ENCODE results near the gene CNTN5. TPM values are rescaled to one million over a fixed set of nuclear protein-coding genes. Genes with fewer than 3 reads are reported as not detected.

Gene CNTN5
- total RNA-seq, 1 experiment from 2014 or later: not detected

DNA sequence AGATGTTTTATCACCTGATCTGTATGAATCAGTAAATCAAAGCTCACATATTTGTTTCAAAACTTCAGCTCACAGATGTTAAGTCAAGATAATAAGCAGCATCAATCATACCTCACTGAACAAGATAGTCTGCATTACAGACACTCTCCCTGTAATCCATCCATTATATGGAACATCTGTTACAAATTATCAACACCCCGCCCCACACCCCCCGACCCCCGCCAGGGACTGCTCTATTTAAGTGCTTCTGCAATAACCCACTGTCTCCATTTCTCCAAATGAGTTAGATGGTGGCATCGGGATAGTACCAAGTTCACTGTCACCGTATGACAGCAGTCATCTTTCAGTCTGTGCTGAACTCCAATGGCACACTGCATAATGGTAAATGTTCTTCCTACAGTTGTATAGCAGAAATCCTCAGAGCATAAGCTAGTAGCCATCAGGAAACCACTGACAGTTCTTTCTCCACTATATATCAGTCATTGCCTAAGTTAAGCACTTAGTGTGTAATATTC lies 1219.3 kb downstream of the CNTN5 start:
- Histone ChIP-seq H3K27me3 (ENCODE audit: insufficient read depth, low read length) (no peaks in the 10 kb centered on the region), H3K14ac (ENCODE audit: insufficient read depth, low read length) (no peak overlapping the region), H4K20me1 (ENCODE audit: control insufficient read depth, insufficient read depth, insufficient read length) (no peaks in the 10 kb centered on the region), H3K4me1 (ENCODE audit: insufficient read depth, low read length) (no peaks in the 10 kb centered on the region), H3K18ac (ENCODE audit: insufficient read length, low read depth, low read length) (no peak overlapping the region), H3K23me2 (ENCODE audit: insufficient read length, low read depth, low read length, poor library complexity, severe bottlenecking) (no peaks in the 10 kb centered on the region), H3K4ac (ENCODE audit: low read depth, low read length) (no peak overlapping the region), H3K4me2 (ENCODE audit: insufficient read depth, insufficient read length, low read length) (no peak overlapping the region), H3T11ph (ENCODE audit: low read length) (no peak overlapping the region), H2BK12ac (ENCODE audit: insufficient read length, low read depth, low read length) (no peak overlapping the region), H3K79me2 (ENCODE audit: insufficient read depth, low read length) (no peaks in the 10 kb centered on the region), H4K5ac (ENCODE audit: insufficient read length, low read depth, low read length) (no peak overlapping the region), H4K91ac (ENCODE audit: insufficient read length, low read depth, low read length) (no peak overlapping the region), H2BK20ac (ENCODE audit: low read depth, low read length, poor library complexity, severe bottlenecking) (no peak overlapping the region), H2AK5ac (ENCODE audit: insufficient read length, low read length) (no peak overlapping the region), H3K9me3 (ENCODE audit: control insufficient read depth, low read depth, low read length) (no peaks in the 10 kb centered on the region), H2BK15ac (ENCODE audit: low read depth, low read length) (no peak overlapping the region), H3K9ac (ENCODE audit: extremely low read depth, insufficient read length, low read length) (no peak overlapping the region), H3K23ac (ENCODE audit: insufficient read length, low read depth, low read length) (no peak overlapping the region), H4K8ac (replicated peaks; ENCODE audit: insufficient read length, low read depth, low read length) (no peak overlapping the region), H3K27ac (ENCODE audit: insufficient read length, low read depth, low read length) (no peak overlapping the region), H2BK5ac (ENCODE audit: insufficient read length, low read length) (no peak overlapping the region), H2BK120ac (ENCODE audit: low read depth, low read length, poor library complexity, severe bottlenecking) (no peak overlapping the region), H3K56ac (ENCODE audit: insufficient read length, low read depth, low read length) (no peak overlapping the region), H3K79me1 (ENCODE audit: insufficient read depth, low read depth, low read length, poor library complexity, severe bottlenecking) (no peaks in the 10 kb centered on the region), H2AFZ (ENCODE audit: low read length) (no peak overlapping the region)
- no peak for DNase-seq
- TF ChIP-seq, protein P1, sequence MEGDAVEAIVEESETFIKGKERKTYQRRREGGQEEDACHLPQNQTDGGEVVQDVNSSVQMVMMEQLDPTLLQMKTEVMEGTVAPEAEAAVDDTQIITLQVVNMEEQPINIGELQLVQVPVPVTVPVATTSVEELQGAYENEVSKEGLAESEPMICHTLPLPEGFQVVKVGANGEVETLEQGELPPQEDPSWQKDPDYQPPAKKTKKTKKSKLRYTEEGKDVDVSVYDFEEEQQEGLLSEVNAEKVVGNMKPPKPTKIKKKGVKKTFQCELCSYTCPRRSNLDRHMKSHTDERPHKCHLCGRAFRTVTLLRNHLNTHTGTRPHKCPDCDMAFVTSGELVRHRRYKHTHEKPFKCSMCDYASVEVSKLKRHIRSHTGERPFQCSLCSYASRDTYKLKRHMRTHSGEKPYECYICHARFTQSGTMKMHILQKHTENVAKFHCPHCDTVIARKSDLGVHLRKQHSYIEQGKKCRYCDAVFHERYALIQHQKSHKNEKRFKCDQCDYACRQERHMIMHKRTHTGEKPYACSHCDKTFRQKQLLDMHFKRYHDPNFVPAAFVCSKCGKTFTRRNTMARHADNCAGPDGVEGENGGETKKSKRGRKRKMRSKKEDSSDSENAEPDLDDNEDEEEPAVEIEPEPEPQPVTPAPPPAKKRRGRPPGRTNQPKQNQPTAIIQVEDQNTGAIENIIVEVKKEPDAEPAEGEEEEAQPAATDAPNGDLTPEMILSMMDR (conservative IDR thresholded peaks at IDR 0.05): no peak
- WGBS (ENCODE audit: extremely low coverage, insufficient read length, low lambda C conversion rate): no CpG with 5 or more reads among the region's 5 CpGs
- peaks cover 0 to 9% of the 10 kb centered on the region in 2 experiments; a peak in 4 of 5 replicates for H3K9me3 Mint-ChIP-seq
- no peak overlapping the region for H3K27ac Mint-ChIP-seq
- H3K36me3 Mint-ChIP-seq (ENCODE audit: insufficient read depth in 1 of 3, low read depth in 3 of 3): peaks cover 0 to 2% (median 0%) of the 10 kb centered on the region in 3 experiments; a peak in 1 of 7 replicates
- no peaks in the 10 kb centered on the region for H3K4me1 Mint-ChIP-seq
- no peak overlapping the region for H3K4me3 Mint-ChIP-seq
- H3K27me3 Mint-ChIP-seq (ENCODE audit: low read depth): no peaks in the 10 kb centered on the region
